HFF-Myc (cell line): Measurements from ENCODE around the gene GAP43.

ENCODE experiments used
- DNase-seq: peaks from one replicate; pipeline ENCODE4 v3.0.0-alpha.2; 2011; ENCODE audit warnings: low read depth; ENCODE audit errors: extremely low read depth
- H3K4me3 ChIP-seq: replicated peaks from 2 replicates; pipeline ENCODE4 v1.5.1; 2011; ENCODE audit warnings: low read depth, mild to moderate bottlenecking, control low read depth, low read length
- TF ChIP-seq, protein P1 (sequence below): IDR thresholded peaks from 2 replicates; pipeline ENCODE4 v1.5.1; 2012; ENCODE audit warnings: mild to moderate bottlenecking, low read depth, low read length, control low read depth; ENCODE audit errors: missing control alignments

Gene GAP43

DNA sequence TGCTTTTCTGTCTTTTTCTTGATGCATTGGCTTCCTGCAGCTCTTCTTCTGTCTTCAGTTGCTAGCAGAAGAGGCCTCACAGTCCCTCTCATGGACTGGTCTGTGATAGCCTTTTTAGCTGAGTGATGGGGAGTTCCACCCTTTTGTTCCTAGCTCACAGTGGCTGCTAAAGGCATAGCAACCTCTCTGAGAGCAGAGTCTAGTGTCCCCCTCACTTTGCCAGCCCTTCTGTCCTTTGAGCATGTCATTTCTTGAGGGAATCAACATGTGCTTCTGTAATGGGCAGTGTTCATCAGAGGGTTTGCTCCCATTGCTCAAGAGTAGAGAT is 44.4 kb downstream of the GAP43 start:
- DNase-seq: no peak
- no peak overlapping the region for H3K4me3 ChIP-seq
- TF ChIP-seq, protein P1, sequence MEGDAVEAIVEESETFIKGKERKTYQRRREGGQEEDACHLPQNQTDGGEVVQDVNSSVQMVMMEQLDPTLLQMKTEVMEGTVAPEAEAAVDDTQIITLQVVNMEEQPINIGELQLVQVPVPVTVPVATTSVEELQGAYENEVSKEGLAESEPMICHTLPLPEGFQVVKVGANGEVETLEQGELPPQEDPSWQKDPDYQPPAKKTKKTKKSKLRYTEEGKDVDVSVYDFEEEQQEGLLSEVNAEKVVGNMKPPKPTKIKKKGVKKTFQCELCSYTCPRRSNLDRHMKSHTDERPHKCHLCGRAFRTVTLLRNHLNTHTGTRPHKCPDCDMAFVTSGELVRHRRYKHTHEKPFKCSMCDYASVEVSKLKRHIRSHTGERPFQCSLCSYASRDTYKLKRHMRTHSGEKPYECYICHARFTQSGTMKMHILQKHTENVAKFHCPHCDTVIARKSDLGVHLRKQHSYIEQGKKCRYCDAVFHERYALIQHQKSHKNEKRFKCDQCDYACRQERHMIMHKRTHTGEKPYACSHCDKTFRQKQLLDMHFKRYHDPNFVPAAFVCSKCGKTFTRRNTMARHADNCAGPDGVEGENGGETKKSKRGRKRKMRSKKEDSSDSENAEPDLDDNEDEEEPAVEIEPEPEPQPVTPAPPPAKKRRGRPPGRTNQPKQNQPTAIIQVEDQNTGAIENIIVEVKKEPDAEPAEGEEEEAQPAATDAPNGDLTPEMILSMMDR: no peak

DNA sequence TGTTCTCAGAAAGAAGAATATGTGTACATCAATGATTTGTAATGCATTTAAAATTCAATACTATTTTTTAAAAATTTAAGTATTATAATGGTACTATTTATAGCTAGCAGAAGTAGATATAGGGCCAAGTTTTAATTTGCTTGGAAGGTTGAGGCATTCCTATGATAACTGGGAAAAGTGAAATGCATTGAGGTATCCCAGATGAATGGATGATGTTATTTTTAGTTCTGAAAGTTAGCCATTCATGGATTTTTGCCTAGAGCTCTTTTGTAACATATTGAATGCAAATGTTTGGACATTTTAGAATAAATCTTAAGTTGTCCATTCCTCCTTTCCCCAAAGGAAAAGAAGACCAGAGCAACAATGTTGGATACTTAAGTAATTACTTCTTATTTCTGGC is 47.6 kb downstream of the GAP43 start:
- no peak overlapping the region for H3K4me3 ChIP-seq
- no peak for DNase-seq
- TF ChIP-seq, protein P1: no peak

DNA sequence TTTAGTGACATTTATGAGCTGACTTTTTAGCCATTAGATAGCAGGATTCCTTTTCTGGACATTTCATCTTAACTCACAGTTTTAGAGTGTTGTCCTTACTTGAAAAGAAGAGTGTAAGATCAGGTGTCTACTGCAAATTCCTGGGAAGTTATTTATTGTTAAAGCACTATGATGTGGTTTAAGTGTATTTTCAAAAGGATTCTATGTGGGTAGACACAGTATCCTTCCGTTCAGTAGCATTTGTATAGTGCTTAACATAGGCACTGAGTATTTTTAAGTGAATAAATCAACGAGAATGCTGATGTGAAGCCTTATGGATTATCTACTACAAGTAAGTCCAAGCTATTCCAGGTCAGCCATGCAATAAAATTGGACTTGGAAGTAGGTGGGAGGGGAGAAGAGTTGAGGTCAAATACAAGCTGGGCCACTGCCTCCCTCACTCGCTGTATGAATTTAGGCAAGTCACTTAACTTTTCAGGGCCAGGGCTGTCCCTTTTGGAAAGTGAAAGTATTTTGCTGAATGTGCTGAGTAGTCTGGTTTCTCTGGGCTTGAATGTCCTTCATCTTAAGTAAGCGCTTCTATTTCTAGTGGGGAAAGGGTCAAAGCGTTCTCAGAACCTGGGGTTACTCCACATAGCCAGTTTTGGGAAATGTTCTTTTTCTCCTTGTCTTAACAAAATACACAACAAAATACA is 48.6 kb downstream of the GAP43 start:
- no peak overlapping the region for H3K4me3 ChIP-seq
- no peak for DNase-seq
- TF ChIP-seq, protein P1: no peak

DNA sequence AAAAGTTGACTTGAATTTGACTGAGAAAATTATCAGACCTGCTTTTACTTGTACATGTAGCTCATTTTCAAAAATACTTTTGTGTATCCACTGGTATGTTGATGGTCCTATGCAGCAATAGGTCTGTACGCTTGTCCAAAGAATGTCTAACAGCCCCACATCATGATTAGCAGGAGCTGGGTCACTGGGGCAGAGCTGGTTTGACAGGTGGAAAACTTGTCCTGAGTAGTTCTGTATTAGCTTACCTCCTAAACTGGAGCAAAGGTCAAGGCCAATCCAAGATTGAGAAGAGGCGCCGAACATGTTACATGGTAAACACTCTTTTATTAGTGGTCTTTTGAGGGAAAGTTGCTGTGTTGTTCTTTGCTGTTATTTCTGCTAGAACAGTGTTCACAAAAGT is 50.6 kb downstream of the GAP43 start:
- TF ChIP-seq, protein P1: no peak
- H3K4me3 ChIP-seq: no peak overlapping the region
- no peak for DNase-seq

DNA sequence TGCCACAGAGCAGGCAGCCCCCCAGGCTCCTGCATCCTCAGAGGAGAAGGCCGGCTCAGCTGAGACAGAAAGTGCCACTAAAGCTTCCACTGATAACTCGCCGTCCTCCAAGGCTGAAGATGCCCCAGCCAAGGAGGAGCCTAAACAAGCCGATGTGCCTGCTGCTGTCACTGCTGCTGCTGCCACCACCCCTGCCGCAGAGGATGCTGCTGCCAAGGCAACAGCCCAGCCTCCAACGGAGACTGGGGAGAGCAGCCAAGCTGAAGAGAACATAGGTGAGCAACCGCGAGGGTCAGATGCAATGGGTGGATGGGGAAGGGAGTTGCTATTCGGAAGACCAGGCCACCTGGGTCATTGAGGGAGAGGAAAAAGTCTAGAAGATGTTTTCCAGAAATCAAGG is 53.0 kb downstream of the GAP43 start:
- H3K4me3 ChIP-seq: no peak overlapping the region
- DNase-seq: no peak
- TF ChIP-seq, protein P1: no peak

DNA sequence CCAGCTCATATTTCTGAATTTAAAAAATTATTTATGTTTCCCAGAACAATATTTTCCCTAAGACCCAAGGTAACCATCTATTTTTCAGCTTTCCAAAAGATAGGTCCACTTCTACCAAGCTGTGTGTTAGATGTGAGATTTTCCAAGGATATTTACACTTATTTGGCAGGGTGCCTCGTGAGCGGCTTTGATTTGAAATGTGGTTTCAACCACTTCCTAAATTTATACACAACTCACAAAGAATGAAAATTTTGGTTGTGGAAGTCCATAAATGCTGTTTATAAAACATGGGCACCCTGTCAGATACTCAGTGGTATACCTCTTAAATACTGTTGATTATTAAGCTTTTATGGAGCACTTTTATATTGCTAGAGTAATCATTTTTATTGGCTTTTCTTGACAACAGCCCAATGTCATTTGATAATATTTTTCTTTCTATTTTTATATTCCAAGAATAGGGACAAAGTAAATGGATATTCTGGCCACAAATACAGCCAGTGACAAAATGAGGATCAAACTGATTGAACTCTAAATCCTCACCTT is 57.6 kb downstream of the GAP43 start:
- TF ChIP-seq, protein P1: no peak
- no peak overlapping the region for H3K4me3 ChIP-seq
- no peak for DNase-seq

DNA sequence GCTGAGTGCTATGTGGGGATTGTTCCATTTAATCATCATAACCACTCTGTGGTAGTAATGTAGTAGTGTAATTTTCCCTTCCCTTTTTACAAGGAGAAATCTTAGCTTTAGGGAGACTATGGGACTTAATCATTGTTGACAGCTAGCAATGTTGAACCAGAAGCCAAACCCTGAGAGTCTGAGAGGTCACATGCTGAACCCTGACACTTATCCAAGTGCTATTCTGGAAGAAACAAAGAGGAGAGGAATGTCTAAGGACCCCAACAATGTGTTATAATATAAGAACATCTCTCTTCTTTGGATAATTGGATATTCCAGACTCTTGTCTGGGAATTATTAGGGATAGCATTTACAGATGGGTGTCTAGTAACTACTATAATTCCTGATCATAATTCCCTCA is 58.4 kb downstream of the GAP43 start:
- DNase-seq: no peak
- H3K4me3 ChIP-seq: no peak overlapping the region
- TF ChIP-seq, protein P1: no peak
